Stimulated activated naive CD8-positive, alpha-beta T cell treated with anti-CD3 and anti-CD28 coated beads, Interleukin-15, Interleukin-2, amounts not matched to agents 100 ng/mL and 50 ng/mL, for 24 hours (primary cell): ENCODE data around the gene DTHD1.
A peak's percentile ranks its signal among the peaks of the same experiment; 100 is the strongest.

Experiments
- H3K27ac Mint-ChIP-seq: one replicate; pipeline ENCODE4 v1.8.0; 2021; ENCODE audit warnings: mild to moderate bottlenecking, mixed read lengths
- H3K27me3 Mint-ChIP-seq: one replicate; pipeline ENCODE4 v1.8.0; 2021; ENCODE audit warnings: mixed read lengths
- H3K36me3 Mint-ChIP-seq: one replicate; pipeline ENCODE4 v1.8.0; 2021; ENCODE audit warnings: low read depth, mixed read lengths
- H3K4me1 Mint-ChIP-seq: one replicate; pipeline ENCODE4 v1.8.0; 2021; ENCODE audit warnings: low read depth, mixed read lengths
- H3K4me3 Mint-ChIP-seq: one replicate; pipeline ENCODE4 v1.8.0; 2021; ENCODE audit warnings: mild to moderate bottlenecking, mixed read lengths
- H3K9me3 Mint-ChIP-seq: one replicate; pipeline ENCODE4 v1.8.0; 2021; ENCODE audit warnings: mixed read lengths

DTHD1 gene

GRCh38 chr4:36337665-36338185, 56.3 kb downstream of the DTHD1 start:
- Mint-ChIP-seq H3K4me3 (no peak overlapping the region), H3K27ac (no peak overlapping the region), H3K27me3 (no peaks in the 10 kb centered on the region), H3K4me1 (peaks cover 18% of the 10 kb centered on the region), H3K36me3 (no peaks in the 10 kb centered on the region), H3K9me3 (no peaks in the 10 kb centered on the region)

GRCh38 chr4:36338973-36339372, 57.6 kb downstream of the DTHD1 start:
- H3K9me3 Mint-ChIP-seq = no peaks in the 10 kb centered on the region
- no peak overlapping the region for H3K4me3 Mint-ChIP-seq
- no peaks in the 10 kb centered on the region for H3K27me3 Mint-ChIP-seq
- no peak overlapping the region for H3K27ac Mint-ChIP-seq
- peaks cover 16% of the 10 kb centered on the region for H3K4me1 Mint-ChIP-seq
- no peaks in the 10 kb centered on the region for H3K36me3 Mint-ChIP-seq

GRCh38 chr4:36341936-36342335, 60.5 kb downstream of the DTHD1 start:
- Mint-ChIP-seq H3K9me3 (no peaks in the 10 kb centered on the region), H3K36me3 (no peaks in the 10 kb centered on the region), H3K27ac (no peak overlapping the region), H3K27me3 (no peaks in the 10 kb centered on the region), H3K4me1 (peaks cover 11% of the 10 kb centered on the region), H3K4me3 (no peak overlapping the region)

GRCh38 chr4:36343501-36344175, 62.2 kb downstream of the DTHD1 start:
- no peak overlapping the region for H3K4me3 Mint-ChIP-seq
- no peaks in the 10 kb centered on the region for H3K36me3 Mint-ChIP-seq
- H3K27me3 Mint-ChIP-seq = no peaks in the 10 kb centered on the region
- H3K27ac Mint-ChIP-seq = no peak overlapping the region
- peaks cover 7% of the 10 kb centered on the region for H3K4me1 Mint-ChIP-seq
- H3K9me3 Mint-ChIP-seq = no peaks in the 10 kb centered on the region

DNA sequence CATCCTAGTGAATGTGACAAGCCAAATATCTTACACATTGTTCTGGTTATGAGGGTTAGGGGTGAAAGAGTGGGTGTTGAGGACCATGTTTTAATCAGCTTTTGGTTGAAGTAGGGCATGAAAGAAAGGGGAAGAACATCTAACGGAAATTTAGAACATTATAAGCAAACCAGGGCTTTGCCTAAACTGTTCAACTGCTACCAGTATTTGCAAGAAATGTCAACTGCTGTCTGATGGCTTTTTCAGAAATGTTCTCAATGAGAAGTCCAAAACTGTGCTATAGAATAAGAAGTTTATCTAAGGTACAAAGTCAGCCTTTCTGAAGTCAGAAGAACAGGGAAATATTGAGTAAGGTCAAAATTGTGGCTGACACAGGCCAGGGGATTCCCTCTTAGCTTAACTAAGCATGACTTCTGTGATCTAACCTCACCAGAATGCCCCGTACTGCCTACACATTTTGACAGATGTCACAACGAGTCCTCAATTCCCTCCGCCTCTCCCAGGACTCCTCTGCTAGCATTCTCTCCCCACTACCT, 67.1 kb downstream of the DTHD1 start:
- Mint-ChIP-seq H3K36me3 (no peaks in the 10 kb centered on the region), H3K9me3 (no peaks in the 10 kb centered on the region), H3K27ac (peak overlapping the region; percentile 87), H3K4me3 (peak overlapping the region; percentile 17), H3K4me1 (peaks cover 39% of the 10 kb centered on the region), H3K27me3 (no peaks in the 10 kb centered on the region)

GRCh38 chr4:36349938-36350549, 68.6 kb downstream of the DTHD1 start:
- H3K4me3 Mint-ChIP-seq = no peak overlapping the region
- no peaks in the 10 kb centered on the region for H3K9me3 Mint-ChIP-seq
- no peaks in the 10 kb centered on the region for H3K36me3 Mint-ChIP-seq
- no peaks in the 10 kb centered on the region for H3K27me3 Mint-ChIP-seq
- H3K4me1 Mint-ChIP-seq = peaks cover 39% of the 10 kb centered on the region
- no peak overlapping the region for H3K27ac Mint-ChIP-seq

DNA sequence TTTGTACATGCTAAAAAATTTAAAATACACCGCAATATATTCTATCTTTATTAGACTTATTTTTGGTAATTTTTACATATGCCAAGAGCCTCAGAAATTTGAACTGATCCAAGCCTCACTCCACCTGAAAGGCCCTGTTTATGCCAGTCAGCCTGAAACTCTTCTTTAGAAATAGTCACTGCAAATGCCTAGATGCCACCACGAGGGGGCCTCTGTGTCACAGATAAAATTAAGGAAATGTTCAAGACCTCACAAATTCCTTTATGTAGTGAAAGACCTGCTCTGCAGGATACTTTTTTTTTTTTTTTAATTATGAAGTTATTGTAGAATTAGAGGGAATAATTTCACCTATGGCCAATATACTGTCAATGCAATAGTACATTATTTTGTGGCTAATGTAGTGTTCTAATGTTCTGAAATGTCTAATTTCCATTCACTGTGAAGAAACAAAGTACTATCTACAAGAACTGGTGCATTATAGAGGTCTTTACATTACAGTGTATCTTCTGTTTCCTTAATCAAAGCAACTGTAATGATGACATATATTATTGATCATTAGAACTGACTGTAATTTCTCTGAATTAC, 69.8 kb downstream of the DTHD1 start:
- Mint-ChIP-seq H3K36me3 (no peaks in the 10 kb centered on the region), H3K27ac (no peak overlapping the region), H3K27me3 (no peaks in the 10 kb centered on the region), H3K4me1 (peaks cover 39% of the 10 kb centered on the region), H3K9me3 (no peaks in the 10 kb centered on the region), H3K4me3 (no peak overlapping the region)

DNA sequence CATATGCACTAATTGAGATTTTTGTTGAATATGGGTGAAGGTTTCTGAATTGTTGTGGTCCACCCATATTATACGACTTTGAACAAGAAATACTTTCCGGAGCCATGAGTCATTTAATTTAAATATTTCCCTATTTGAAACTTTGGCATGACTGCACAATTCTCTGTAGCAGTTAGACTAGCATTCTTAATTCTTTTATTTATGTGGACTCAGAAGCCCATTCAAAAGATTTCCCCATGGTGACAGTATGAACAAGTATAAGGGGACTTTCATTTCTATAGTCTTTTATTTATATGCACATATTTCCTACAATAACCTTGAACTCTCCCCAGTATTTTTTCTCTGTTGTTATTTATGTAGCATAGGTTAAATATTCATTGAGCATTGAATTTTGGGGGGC, 72.6 kb downstream of the DTHD1 start:
- Mint-ChIP-seq H3K4me3 (no peak overlapping the region), H3K27me3 (no peaks in the 10 kb centered on the region), H3K9me3 (no peaks in the 10 kb centered on the region), H3K27ac (no peak overlapping the region), H3K4me1 (peaks cover 29% of the 10 kb centered on the region), H3K36me3 (no peaks in the 10 kb centered on the region)

GRCh38 chr4:36358173-36358572, 76.8 kb downstream of the DTHD1 start:
- Mint-ChIP-seq H3K27ac (no peak overlapping the region), H3K4me3 (no peak overlapping the region), H3K27me3 (no peaks in the 10 kb centered on the region), H3K4me1 (no peaks in the 10 kb centered on the region), H3K9me3 (no peaks in the 10 kb centered on the region), H3K36me3 (no peaks in the 10 kb centered on the region)

GRCh38 chr4:36360755-36361154, 79.3 kb downstream of the DTHD1 start:
- H3K36me3 Mint-ChIP-seq = no peaks in the 10 kb centered on the region
- no peaks in the 10 kb centered on the region for H3K9me3 Mint-ChIP-seq
- no peak overlapping the region for H3K27ac Mint-ChIP-seq
- no peaks in the 10 kb centered on the region for H3K4me1 Mint-ChIP-seq
- no peaks in the 10 kb centered on the region for H3K27me3 Mint-ChIP-seq
- no peak overlapping the region for H3K4me3 Mint-ChIP-seq

DNA sequence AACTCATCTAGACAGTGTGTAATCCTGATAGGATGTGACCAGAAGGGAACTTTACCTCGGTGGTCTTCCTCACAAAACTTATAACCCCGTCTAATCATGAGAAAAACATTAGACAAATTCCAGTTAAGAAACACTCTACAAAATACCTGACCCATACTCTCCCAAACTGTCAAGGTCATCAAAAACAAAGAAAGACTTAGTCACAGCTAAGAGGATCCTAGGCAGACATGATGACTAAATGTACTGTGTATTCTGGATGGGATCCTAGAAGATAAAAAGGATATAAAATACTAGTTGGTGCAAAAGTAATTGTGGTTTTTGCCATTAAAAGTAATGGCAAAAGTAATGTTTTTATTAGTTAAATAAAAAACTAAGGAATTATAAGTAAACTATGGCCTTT, 81.6 kb downstream of the DTHD1 start:
- no peak overlapping the region for H3K4me3 Mint-ChIP-seq
- no peaks in the 10 kb centered on the region for H3K9me3 Mint-ChIP-seq
- H3K36me3 Mint-ChIP-seq = no peaks in the 10 kb centered on the region
- no peaks in the 10 kb centered on the region for H3K4me1 Mint-ChIP-seq
- H3K27me3 Mint-ChIP-seq = no peaks in the 10 kb centered on the region
- H3K27ac Mint-ChIP-seq = no peak overlapping the region

DNA sequence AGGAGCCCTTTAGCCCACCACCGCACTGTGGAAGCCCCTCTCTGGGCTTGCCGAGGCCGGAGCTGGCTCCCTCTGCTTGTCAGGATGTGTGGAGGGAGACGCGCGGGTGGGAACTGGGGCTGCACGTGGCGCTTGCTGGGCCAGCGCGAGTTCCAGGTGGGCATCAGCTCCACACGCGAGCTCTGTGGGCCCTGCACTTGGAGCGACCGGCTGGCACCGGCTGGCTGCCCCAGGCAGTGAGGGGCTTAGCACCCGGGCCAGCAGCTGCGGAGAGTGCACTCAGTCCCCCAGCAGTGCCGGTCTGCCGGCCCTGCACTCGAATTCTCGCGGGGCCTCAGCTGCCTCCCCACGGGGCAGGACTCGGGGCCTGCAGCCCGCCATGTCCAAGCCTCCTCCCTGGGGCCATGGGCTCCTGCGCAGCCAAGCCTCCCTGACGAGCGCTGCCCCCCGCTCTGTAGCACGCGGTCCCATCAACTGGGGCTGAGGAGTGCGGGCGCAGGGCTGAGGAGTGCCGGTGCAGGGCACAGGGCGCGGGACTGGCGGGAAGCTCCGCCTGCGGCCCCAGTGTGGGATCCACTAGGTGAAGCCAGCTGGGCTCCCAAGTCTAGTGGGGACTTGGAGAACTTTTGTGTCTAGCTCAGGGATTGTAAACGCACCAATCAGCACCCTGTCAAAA, 93.6 kb downstream of the DTHD1 start:
- H3K4me3 Mint-ChIP-seq = no peak overlapping the region
- H3K36me3 Mint-ChIP-seq = no peaks in the 10 kb centered on the region
- peaks cover 15% of the 10 kb centered on the region for H3K9me3 Mint-ChIP-seq
- no peak overlapping the region for H3K27ac Mint-ChIP-seq
- no peaks in the 10 kb centered on the region for H3K27me3 Mint-ChIP-seq
- H3K4me1 Mint-ChIP-seq = no peaks in the 10 kb centered on the region

- Mint-ChIP-seq H3K4me3 (peak overlapping the region; percentile 15), H3K36me3 (no peaks in the 10 kb centered on the region), H3K27ac (peak overlapping the region; percentile 67), H3K27me3 (no peaks in the 10 kb centered on the region), H3K9me3 (no peaks in the 10 kb centered on the region), H3K4me1 (peaks cover 20% of the 10 kb centered on the region)
Observed at GRCh38 chr4:36385951-36386571, 104.6 kb downstream of the DTHD1 start.

DNA sequence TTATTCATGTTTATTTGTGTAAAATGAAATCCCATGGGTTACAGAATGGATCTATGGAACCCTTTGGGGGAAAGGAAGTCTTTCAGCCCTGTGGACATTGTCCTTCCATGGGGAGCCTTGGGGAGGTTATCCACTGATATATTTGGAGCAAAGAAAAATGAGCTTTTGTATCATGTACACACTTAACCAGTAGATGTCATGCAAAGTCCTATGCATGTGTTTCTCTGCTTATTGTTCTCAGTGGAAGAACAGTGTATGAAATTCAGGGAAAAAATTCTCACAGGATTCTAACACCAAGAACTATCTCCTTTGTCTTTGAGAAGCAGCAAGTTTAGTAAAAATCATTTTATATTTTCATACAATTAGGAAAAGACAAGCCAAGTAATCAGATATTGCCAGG, 105.3 kb downstream of the DTHD1 start:
- Mint-ChIP-seq H3K36me3 (no peaks in the 10 kb centered on the region), H3K4me3 (no peak overlapping the region), H3K27me3 (no peaks in the 10 kb centered on the region), H3K27ac (no peak overlapping the region), H3K4me1 (peaks cover 20% of the 10 kb centered on the region), H3K9me3 (no peaks in the 10 kb centered on the region)
